GM21717 (cell line): ENCODE data around the gene ALCAM.
"Not testable (repeated sequence)": the region's sequence is repeated elsewhere in the genome, so short reads cannot be mapped to it uniquely, and the experiment has no call there.

Experiments
- ATAC-seq: cut with Tn5 transposase; IDR thresholded peaks from one replicate; pipeline ENCODE4 v1.9.1; 2021; ENCODE audit warnings: mild to moderate bottlenecking, moderate library complexity; ENCODE audit not compliant: unreplicated experiment

Gene ALCAM

GRCh38 chr3:105385819-105386508 is 19.3 kb downstream of the ALCAM start:
- peak; percentile 93 for ATAC-seq

GRCh38 chr3:105387122-105387751 is 20.5 kb downstream of the ALCAM start:
- ATAC-seq, result no peak

- no peak for ATAC-seq
Measured at GRCh38 chr3:105388176-105388575, 21.5 kb downstream of the ALCAM start.

GRCh38 chr3:105389759-105390158 is 23.1 kb downstream of the ALCAM start:
- ATAC-seq, result not testable (repeated sequence)

GRCh38 chr3:105392598-105392997 is 25.9 kb downstream of the ALCAM start:
- ATAC-seq, result not testable (repeated sequence)

GRCh38 chr3:105394177-105394576 is 27.5 kb downstream of the ALCAM start:
- no peak for ATAC-seq

- peak; percentile 79 for ATAC-seq
Measured at GRCh38 chr3:105397974-105398373, 31.3 kb downstream of the ALCAM start.

GRCh38 chr3:105398437-105398836 is 31.7 kb downstream of the ALCAM start:
- ATAC-seq, result no peak

- no peak for ATAC-seq
Measured at GRCh38 chr3:105399062-105399461, 32.4 kb downstream of the ALCAM start.

GRCh38 chr3:105399611-105400010 is 32.9 kb downstream of the ALCAM start:
- ATAC-seq, result no peak

- no peak for ATAC-seq
Measured at GRCh38 chr3:105401254-105401653, 34.5 kb downstream of the ALCAM start.

GRCh38 chr3:105401691-105402149 is 35.0 kb downstream of the ALCAM start:
- ATAC-seq, result no peak

- no peak for ATAC-seq
Measured at GRCh38 chr3:105402287-105402801, 35.6 kb downstream of the ALCAM start.

- not testable (repeated sequence) for ATAC-seq
Measured at GRCh38 chr3:105403034-105403433, 36.3 kb downstream of the ALCAM start.

GRCh38 chr3:105406268-105406667 is 39.6 kb downstream of the ALCAM start:
- ATAC-seq, result no peak

- ATAC-seq, result no peak
Measured at GRCh38 chr3:105409364-105409763, 42.7 kb downstream of the ALCAM start.

- no peak for ATAC-seq
Measured at GRCh38 chr3:105413343-105413887, 46.7 kb downstream of the ALCAM start.

GRCh38 chr3:105414841-105415240 is 48.1 kb downstream of the ALCAM start:
- ATAC-seq, result no peak

- ATAC-seq, result no peak
Measured at GRCh38 chr3:105415951-105416350, 49.2 kb downstream of the ALCAM start.

GRCh38 chr3:105417525-105418289 is 51.0 kb downstream of the ALCAM start:
- ATAC-seq, result no peak

GRCh38 chr3:105422645-105423044 is 55.9 kb downstream of the ALCAM start:
- no peak for ATAC-seq
